ENCODE results near the gene CBX8.
A peak's percentile ranks its signal among the peaks of the same experiment; 100 is the strongest.

CBX8 gene

GRCh38 chr17:79835470-79835899 is 38.6 kb upstream of the CBX8 start:
- Histone ChIP-seq H3K4me1 (ENCODE audit: control insufficient read depth, low read length) (peaks cover 46% of the 10 kb centered on the region), H3K27me3 (ENCODE audit: control insufficient read depth, low read length) (peaks cover 6% of the 10 kb centered on the region), H4K20me1 (ENCODE audit: control insufficient read depth, insufficient read depth, low read depth, low read length) (peaks cover 23% of the 10 kb centered on the region), H3F3A (ENCODE audit: control insufficient read depth, insufficient read depth) (peaks cover 20% of the 10 kb centered on the region), H3K36me3 (ENCODE audit: control insufficient read depth, low read length) (peaks cover 55% of the 10 kb centered on the region), H3K9me2 (replicated peaks; ENCODE audit: control insufficient read depth, low read length) (no peaks in the 10 kb centered on the region), H3K79me2 (ENCODE audit: control insufficient read depth, low read length) (peaks cover 52% of the 10 kb centered on the region), H3K27ac (ENCODE audit: low read depth, low read length) (no peak overlapping the region), H3K9me3 (ENCODE audit: control insufficient read depth, insufficient read depth, low read length) (no peaks in the 10 kb centered on the region), H3K4me3 (ENCODE audit: low read length) (no peak overlapping the region), H3K4me2 (ENCODE audit: low read length) (no peak overlapping the region)
- no peak for TF ChIP-seq CTCF (IDR thresholded peaks at IDR 0.05; ENCODE audit: low read depth, low read length, poor library complexity, severe bottlenecking)
- no peak for TF ChIP-seq EZH2phosphoT487 (IDR thresholded peaks at IDR 0.05; ENCODE audit: borderline replicate concordance, low read length)

- Histone ChIP-seq H3F3A (ENCODE audit: control insufficient read depth, insufficient read depth) (peaks cover 25% of the 10 kb centered on the region), H3K9me3 (ENCODE audit: control insufficient read depth, insufficient read depth, low read length) (no peaks in the 10 kb centered on the region), H3K79me2 (ENCODE audit: control insufficient read depth, low read length) (peaks cover 52% of the 10 kb centered on the region), H3K4me3 (ENCODE audit: low read length) (no peak overlapping the region), H3K36me3 (ENCODE audit: control insufficient read depth, low read length) (peaks cover 55% of the 10 kb centered on the region), H3K27me3 (ENCODE audit: control insufficient read depth, low read length) (no peaks in the 10 kb centered on the region), H4K20me1 (ENCODE audit: control insufficient read depth, insufficient read depth, low read depth, low read length) (peaks cover 23% of the 10 kb centered on the region), H3K4me2 (ENCODE audit: low read length) (no peak overlapping the region), H3K4me1 (ENCODE audit: control insufficient read depth, low read length) (peaks cover 49% of the 10 kb centered on the region), H3K9me2 (replicated peaks; ENCODE audit: control insufficient read depth, low read length) (no peaks in the 10 kb centered on the region), H3K27ac (ENCODE audit: low read depth, low read length) (no peak overlapping the region)
- TF ChIP-seq EZH2phosphoT487 (IDR thresholded peaks at IDR 0.05; ENCODE audit: borderline replicate concordance, low read length) (no peak), CTCF (IDR thresholded peaks at IDR 0.05; ENCODE audit: low read depth, low read length, poor library complexity, severe bottlenecking) (peak; percentile 81)
Observed at GRCh38 chr17:79834565-79835469, 37.9 kb upstream of the CBX8 start.

GRCh38 chr17:79833744-79834564 is 37.1 kb upstream of the CBX8 start:
- Histone ChIP-seq H3K27me3 (ENCODE audit: control insufficient read depth, low read length) (no peaks in the 10 kb centered on the region), H3K4me1 (ENCODE audit: control insufficient read depth, low read length) (peaks cover 55% of the 10 kb centered on the region), H4K20me1 (ENCODE audit: control insufficient read depth, insufficient read depth, low read depth, low read length) (peaks cover 23% of the 10 kb centered on the region), H3K27ac (ENCODE audit: low read depth, low read length) (no peak overlapping the region), H3K79me2 (ENCODE audit: control insufficient read depth, low read length) (peaks cover 52% of the 10 kb centered on the region), H3K36me3 (ENCODE audit: control insufficient read depth, low read length) (peaks cover 55% of the 10 kb centered on the region), H3K9me2 (replicated peaks; ENCODE audit: control insufficient read depth, low read length) (no peaks in the 10 kb centered on the region), H3K4me3 (ENCODE audit: low read length) (no peak overlapping the region), H3F3A (ENCODE audit: control insufficient read depth, insufficient read depth) (peaks cover 26% of the 10 kb centered on the region), H3K9me3 (ENCODE audit: control insufficient read depth, insufficient read depth, low read length) (no peaks in the 10 kb centered on the region), H3K4me2 (ENCODE audit: low read length) (no peak overlapping the region)
- TF ChIP-seq CTCF (IDR thresholded peaks at IDR 0.05; ENCODE audit: low read depth, low read length, poor library complexity, severe bottlenecking) (no peak), EZH2phosphoT487 (IDR thresholded peaks at IDR 0.05; ENCODE audit: borderline replicate concordance, low read length) (no peak)
